ENCODE measurements around the gene SCN1B.

DNA sequence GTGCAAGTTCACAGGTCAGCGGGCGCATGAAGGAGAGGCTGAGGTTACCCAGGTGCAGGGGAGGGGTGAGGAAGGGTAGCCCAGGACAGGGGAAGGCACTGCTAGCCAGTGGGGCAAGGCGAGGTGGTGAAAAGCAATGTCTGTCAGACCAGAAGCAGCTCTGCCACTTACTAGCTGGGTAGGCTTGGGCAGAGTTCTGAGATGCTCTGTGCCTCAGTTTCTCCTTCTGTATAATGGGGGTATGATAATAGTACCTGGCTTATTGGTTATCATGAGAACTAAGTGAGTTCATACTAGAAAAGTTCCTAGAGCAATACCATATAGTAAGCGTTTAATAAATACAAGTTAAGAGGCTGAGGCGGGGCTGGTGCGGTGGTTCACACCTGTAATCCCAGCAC, 14.3 kb upstream of the SCN1B start:
- TF ChIP-seq, protein P1, sequence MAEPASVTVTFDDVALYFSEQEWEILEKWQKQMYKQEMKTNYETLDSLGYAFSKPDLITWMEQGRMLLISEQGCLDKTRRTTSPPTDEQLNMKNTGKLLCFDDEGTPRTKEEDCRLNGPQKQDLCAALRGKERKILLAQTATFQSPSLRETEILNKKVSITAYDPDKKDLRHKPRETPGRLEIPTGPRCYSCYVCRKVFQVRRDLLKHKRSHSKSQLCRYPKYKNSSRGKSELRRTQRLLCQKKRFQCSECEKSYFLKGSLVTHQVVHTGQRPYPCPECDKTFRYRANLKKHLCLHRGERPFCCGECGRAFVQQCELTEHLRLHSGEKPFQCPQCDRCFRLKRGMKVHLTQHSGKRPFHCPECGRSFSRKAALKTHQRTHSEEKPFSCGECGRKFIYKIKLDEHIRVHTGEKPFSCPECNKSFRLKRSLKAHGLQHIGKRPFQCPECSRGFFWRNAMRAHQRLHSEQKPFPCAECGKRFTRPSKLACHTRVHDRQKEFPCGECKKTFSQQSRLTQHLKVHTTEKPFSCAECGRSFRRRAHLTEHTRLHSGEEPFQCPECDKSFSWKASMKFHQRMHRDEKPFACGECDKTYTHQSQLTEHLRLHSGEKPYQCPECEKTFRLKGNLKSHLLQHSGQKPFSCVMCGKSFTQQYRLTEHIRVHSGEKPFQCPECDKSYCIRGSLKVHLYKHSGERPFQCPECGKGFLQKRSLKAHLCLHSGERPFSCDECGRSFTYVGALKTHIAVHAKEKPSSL (CRISPR knock-in tag; conservative IDR thresholded peaks at IDR 0.05) = no peak
- TF ChIP-seq SP1 (CRISPR knock-in tag; conservative IDR thresholded peaks at IDR 0.05) = no peak
- TF ChIP-seq, protein P2, sequence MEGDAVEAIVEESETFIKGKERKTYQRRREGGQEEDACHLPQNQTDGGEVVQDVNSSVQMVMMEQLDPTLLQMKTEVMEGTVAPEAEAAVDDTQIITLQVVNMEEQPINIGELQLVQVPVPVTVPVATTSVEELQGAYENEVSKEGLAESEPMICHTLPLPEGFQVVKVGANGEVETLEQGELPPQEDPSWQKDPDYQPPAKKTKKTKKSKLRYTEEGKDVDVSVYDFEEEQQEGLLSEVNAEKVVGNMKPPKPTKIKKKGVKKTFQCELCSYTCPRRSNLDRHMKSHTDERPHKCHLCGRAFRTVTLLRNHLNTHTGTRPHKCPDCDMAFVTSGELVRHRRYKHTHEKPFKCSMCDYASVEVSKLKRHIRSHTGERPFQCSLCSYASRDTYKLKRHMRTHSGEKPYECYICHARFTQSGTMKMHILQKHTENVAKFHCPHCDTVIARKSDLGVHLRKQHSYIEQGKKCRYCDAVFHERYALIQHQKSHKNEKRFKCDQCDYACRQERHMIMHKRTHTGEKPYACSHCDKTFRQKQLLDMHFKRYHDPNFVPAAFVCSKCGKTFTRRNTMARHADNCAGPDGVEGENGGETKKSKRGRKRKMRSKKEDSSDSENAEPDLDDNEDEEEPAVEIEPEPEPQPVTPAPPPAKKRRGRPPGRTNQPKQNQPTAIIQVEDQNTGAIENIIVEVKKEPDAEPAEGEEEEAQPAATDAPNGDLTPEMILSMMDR (IDR thresholded peaks at IDR 0.05) = no peak
- no peak for TF ChIP-seq ZNF121 (CRISPR knock-in tag; IDR thresholded peaks at IDR 0.05)
- no peak for TF ChIP-seq JUN (CRISPR knock-in tag; IDR thresholded peaks at IDR 0.05)
- TF ChIP-seq NFE2L1 (CRISPR knock-in tag; IDR thresholded peaks at IDR 0.05) = no peak
- TF ChIP-seq ETV6 (CRISPR knock-in tag; IDR thresholded peaks at IDR 0.05) = no peak
- no peak for TF ChIP-seq ATF1 (CRISPR knock-in tag; IDR thresholded peaks at IDR 0.05)
- TF ChIP-seq MYBL2 (CRISPR knock-in tag; IDR thresholded peaks at IDR 0.05) = no peak
- TF ChIP-seq, protein P3, sequence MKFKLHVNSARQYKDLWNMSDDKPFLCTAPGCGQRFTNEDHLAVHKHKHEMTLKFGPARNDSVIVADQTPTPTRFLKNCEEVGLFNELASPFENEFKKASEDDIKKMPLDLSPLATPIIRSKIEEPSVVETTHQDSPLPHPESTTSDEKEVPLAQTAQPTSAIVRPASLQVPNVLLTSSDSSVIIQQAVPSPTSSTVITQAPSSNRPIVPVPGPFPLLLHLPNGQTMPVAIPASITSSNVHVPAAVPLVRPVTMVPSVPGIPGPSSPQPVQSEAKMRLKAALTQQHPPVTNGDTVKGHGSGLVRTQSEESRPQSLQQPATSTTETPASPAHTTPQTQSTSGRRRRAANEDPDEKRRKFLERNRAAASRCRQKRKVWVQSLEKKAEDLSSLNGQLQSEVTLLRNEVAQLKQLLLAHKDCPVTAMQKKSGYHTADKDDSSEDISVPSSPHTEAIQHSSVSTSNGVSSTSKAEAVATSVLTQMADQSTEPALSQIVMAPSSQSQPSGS (CRISPR knock-in tag; IDR thresholded peaks at IDR 0.05; ENCODE audit: borderline replicate concordance, low read depth) = no peak
